ENCODE measurements around the gene AUTS2.

AUTS2 gene

DNA sequence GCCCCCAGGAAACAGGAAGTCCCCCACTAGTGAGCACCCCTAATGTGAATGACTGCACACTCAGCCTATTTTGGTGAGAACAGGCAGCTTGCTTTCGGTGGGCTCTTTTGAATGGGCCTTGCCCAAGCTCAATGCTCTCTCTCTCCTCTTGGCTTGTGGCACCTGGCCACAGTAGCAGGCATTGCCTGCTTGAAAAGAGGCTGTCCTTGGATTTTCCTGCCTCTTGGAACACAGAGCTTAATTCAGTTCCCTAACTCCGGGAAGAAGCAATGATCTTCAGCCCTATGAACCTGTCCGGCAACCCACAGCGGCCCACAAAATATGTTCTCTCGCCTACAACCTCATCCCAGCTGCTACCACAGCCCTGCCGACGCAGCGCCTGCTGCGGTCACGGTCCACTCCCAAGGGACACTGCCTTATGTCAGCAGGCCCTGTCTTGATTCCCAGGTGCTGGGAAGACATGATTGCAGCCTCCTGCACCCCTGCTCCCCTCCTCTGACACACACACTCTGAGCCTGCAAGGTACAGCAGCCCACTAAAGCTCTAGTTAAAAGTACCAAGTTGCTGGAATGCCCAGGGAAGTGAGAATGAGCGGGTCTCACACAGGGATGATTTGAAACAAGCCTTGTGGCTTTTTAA lies 818.2 kb downstream of the AUTS2 start (continued):
- TF ChIP-seq, protein P1, sequence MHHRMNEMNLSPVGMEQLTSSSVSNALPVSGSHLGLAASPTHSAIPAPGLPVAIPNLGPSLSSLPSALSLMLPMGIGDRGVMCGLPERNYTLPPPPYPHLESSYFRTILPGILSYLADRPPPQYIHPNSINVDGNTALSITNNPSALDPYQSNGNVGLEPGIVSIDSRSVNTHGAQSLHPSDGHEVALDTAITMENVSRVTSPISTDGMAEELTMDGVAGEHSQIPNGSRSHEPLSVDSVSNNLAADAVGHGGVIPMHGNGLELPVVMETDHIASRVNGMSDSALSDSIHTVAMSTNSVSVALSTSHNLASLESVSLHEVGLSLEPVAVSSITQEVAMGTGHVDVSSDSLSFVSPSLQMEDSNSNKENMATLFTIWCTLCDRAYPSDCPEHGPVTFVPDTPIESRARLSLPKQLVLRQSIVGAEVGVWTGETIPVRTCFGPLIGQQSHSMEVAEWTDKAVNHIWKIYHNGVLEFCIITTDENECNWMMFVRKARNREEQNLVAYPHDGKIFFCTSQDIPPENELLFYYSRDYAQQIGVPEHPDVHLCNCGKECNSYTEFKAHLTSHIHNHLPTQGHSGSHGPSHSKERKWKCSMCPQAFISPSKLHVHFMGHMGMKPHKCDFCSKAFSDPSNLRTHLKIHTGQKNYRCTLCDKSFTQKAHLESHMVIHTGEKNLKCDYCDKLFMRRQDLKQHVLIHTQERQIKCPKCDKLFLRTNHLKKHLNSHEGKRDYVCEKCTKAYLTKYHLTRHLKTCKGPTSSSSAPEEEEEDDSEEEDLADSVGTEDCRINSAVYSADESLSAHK (tag by site-specific recombination; IDR thresholded peaks at IDR 0.05): no peak
- TF ChIP-seq ZBTB1 (tag by site-specific recombination; IDR thresholded peaks at IDR 0.05) (no peak), ZNF324 (tag by site-specific recombination; IDR thresholded peaks at IDR 0.05) (no peak), FEZF1 (tag by site-specific recombination; IDR thresholded peaks at IDR 0.05) (no peak), ZNF211 (tag by site-specific recombination; IDR thresholded peaks at IDR 0.05; ENCODE audit: low read depth) (no peak)

DNA sequence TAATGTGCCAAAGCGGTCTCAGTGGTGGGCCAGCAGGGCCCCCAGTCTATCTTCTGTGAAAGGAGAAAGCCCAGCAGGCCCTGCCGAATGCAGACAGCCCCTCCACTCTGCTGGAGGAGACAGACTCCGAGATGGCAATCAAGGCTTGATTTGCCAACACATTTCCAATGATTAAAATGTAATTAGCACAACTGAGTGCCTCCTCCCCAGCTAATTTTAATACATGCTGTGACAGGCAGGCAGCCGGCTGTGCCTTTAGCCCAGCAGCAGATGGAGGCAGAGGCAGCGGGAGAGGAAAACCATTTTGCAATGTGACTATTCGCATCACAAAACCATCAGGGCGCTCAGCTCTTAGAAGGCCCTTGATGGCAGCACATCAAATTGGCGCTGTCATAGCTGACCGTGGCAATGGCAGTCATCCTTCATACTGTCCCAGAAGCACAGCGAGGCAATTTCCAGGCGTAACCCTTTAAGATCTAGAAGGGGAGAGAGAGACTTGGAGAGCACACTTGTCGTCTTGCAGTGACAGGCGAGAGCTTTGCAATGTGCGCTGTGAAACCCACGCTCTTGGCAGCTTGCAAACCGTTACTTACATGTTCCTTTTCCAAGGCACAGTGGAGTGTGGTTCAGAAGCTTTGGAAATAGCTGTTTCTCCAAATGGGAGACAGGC lies 818.8 kb downstream of the AUTS2 start:
- H3K9me3 ChIP-seq (ENCODE audit: control insufficient read depth, insufficient read depth, low read depth, low read length): no peaks in the 10 kb centered on the region
- H3K4me3 ChIP-seq (ENCODE audit: low read depth, low read length): no peak overlapping the region
- H3K27ac ChIP-seq (ENCODE audit: extremely low read depth, low read depth, low read length): no peak overlapping the region
- no peaks in the 10 kb centered on the region for H3K36me3 ChIP-seq (ENCODE audit: control insufficient read depth in 2 of 2, insufficient read depth in 1 of 2, low read length in 2 of 2)
- ChIA-PET POLR2A (no interaction called here), CTCF (no interaction called here)
- TF ChIP-seq ZNF174 (tag by site-specific recombination; IDR thresholded peaks at IDR 0.05) (no peak), BCL11B (tag by site-specific recombination; IDR thresholded peaks at IDR 0.05; ENCODE audit: low read depth) (no peak), MYNN (tag by site-specific recombination; IDR thresholded peaks at IDR 0.05; ENCODE audit: borderline replicate concordance) (no peak), ZNF350 (tag by site-specific recombination; IDR thresholded peaks at IDR 0.05) (no peak), ZNF175 (tag by site-specific recombination; IDR thresholded peaks at IDR 0.05) (no peak), ZNF10 (tag by site-specific recombination; IDR thresholded peaks at IDR 0.05) (no peak), ZSCAN16 (tag by site-specific recombination; IDR thresholded peaks at IDR 0.05) (no peak), ZBTB21 (tag by site-specific recombination; IDR thresholded peaks at IDR 0.05) (no peak), ZNF138 (tag by site-specific recombination; IDR thresholded peaks at IDR 0.05; ENCODE audit: borderline replicate concordance) (no peak), ZBTB7A (tag by site-specific recombination; IDR thresholded peaks at IDR 0.05; ENCODE audit: low read depth) (no peak), KLF10 (tag by site-specific recombination; IDR thresholded peaks at IDR 0.05) (no peak)
- TF ChIP-seq, protein P2, sequence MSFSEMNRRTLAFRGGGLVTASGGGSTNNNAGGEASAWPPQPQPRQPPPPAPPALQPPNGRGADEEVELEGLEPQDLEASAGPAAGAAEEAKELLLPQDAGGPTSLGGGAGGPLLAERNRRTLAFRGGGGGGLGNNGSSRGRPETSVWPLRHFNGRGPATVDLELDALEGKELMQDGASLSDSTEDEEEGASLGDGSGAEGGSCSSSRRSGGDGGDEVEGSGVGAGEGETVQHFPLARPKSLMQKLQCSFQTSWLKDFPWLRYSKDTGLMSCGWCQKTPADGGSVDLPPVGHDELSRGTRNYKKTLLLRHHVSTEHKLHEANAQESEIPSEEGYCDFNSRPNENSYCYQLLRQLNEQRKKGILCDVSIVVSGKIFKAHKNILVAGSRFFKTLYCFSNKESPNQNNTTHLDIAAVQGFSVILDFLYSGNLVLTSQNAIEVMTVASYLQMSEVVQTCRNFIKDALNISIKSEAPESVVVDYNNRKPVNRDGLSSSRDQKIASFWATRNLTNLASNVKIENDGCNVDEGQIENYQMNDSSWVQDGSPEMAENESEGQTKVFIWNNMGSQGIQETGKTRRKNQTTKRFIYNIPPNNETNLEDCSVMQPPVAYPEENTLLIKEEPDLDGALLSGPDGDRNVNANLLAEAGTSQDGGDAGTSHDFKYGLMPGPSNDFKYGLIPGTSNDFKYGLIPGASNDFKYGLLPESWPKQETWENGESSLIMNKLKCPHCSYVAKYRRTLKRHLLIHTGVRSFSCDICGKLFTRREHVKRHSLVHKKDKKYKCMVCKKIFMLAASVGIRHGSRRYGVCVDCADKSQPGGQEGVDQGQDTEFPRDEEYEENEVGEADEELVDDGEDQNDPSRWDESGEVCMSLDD (tag by site-specific recombination; IDR thresholded peaks at IDR 0.05): no peak
- peaks cover 5% of the 10 kb centered on the region; the same call in 1 of the 2 replicates for H3K4me1 ChIP-seq (ENCODE audit: control insufficient read depth, insufficient read depth, low read length)
